RWPE1 (cell line): ENCODE measurements around the gene GATA5.
A peak's percentile ranks its signal among the peaks of the same experiment; 100 is the strongest.

ENCODE experiments used
- CTCF ChIA-PET: fragments of 350-600 bp; sonication (Branson Sonifier 250); formaldehyde crosslinking; extraction: SDS; loops from one replicate; lab custom pipeline; 2021; lab: Yijun Ruan, JAX
- POLR2A ChIA-PET: fragments of 400-600 bp; formaldehyde crosslinking; extraction: SDS; loops from one replicate; lab custom pipeline; 2020; ENCODE audit warnings: antibody characterized with exemption; ENCODE audit not compliant: low non-redundant PET; lab: Yijun Ruan, JAX
- DNase-seq: peaks from one replicate; pipeline ENCODE4 v3.0.0; 2012; ENCODE audit warnings: low spot score
- H3K27ac ChIP-seq: fragments of 450-650 bp; 2 replicates; pipeline ENCODE4 v1.5.1; 2017
- CTCF ChIP-seq: fragments of 450-650 bp; conservative IDR thresholded peaks from 2 replicates; pipeline ENCODE4 v1.5.1; 2017; ENCODE audit warnings: low read depth, mild to moderate bottlenecking

The GATA5 gene

GRCh38 chr20:62496568-62497218 lies 20.9 kb upstream of the GATA5 start:
- DNase-seq: peak; percentile 60
- TF ChIP-seq CTCF: peak; percentile 87
- POLR2A ChIA-PET: no interaction called here
- CTCF ChIA-PET: interaction anchor here (0.6 to 5.4 kb wide), 10 partner anchors 16 to 336 kb away, joined by 3 to 29 read pairs (median 4); partner anchors contain the start of genes GATA5 and SLCO4A1
- no peak overlapping the region for H3K27ac ChIP-seq

- ChIA-PET CTCF (interaction anchor here (0.5 to 5.4 kb wide), 10 partner anchors 17 to 337 kb away, joined by 3 to 29 read pairs (median 4); partner anchors contain the start of genes GATA5 and SLCO4A1), POLR2A (no interaction called here)
- DNase-seq: no peak
- H3K27ac ChIP-seq: no peak overlapping the region
- TF ChIP-seq CTCF: no peak
Measured at GRCh38 chr20:62495749-62496567, 20.2 kb upstream of the GATA5 start.

- POLR2A ChIA-PET: no interaction called here
- no peak overlapping the region for H3K27ac ChIP-seq
- CTCF ChIA-PET: interaction anchor here (0.5 to 5.4 kb wide), 6 partner anchors 20 to 121 kb away, joined by 3 to 29 read pairs (median 4); partner anchors contain the start of gene GATA5
- TF ChIP-seq CTCF: no peak
- no peak for DNase-seq
Measured at GRCh38 chr20:62494980-62495748, 19.4 kb upstream of the GATA5 start.

- CTCF ChIA-PET: interaction anchor here (0.6 to 5.4 kb wide), 4 partner anchors 14 to 116 kb away, joined by 3 to 29 read pairs (median 4); no protein-coding TSS in a partner anchor
- H3K27ac ChIP-seq: no peak overlapping the region
- no peak for DNase-seq
- POLR2A ChIA-PET: no interaction called here
- no peak for TF ChIP-seq CTCF
Measured at GRCh38 chr20:62494537-62494936, 18.7 kb upstream of the GATA5 start.

- POLR2A ChIA-PET: no interaction called here
- no peak overlapping the region for H3K27ac ChIP-seq
- DNase-seq: no peak
- no peak for TF ChIP-seq CTCF
- CTCF ChIA-PET: interaction anchor here (0.6 to 5.4 kb wide), 4 partner anchors 15 to 93 kb away, joined by 3 to 29 read pairs (median 5); no protein-coding TSS in a partner anchor
Measured at GRCh38 chr20:62493886-62494285, 18.1 kb upstream of the GATA5 start.
